COLO829 (cell line): Measurements from ENCODE around the gene LGR6.
"Not testable (repeated sequence)": the region's sequence is repeated elsewhere in the genome, so short reads cannot be mapped to it uniquely, and the experiment has no call there.

ENCODE experiments used
- DNase-seq: peaks from one replicate; pipeline ENCODE4 v3.0.0; 2012; ENCODE audit warnings: low spot score

The LGR6 gene

GRCh38 chr1:202159534-202160371 lies 33.8 kb upstream of the LGR6 start:
- DNase-seq, result no peak

- DNase-seq, result peak; percentile 58
Measured at GRCh38 chr1:202160377-202160940, 33.1 kb upstream of the LGR6 start, which contains the start of gene PTPN7. TSS of gene PTPN7 (minus strand) at chr1:202160602. CDS start at chr1:202159402, 1,200 bp downstream.

- no peak for DNase-seq
Measured at GRCh38 chr1:202161151-202162046, 32.2 kb upstream of the LGR6 start.

- no peak for DNase-seq
Measured at GRCh38 chr1:202162047-202162417, 31.6 kb upstream of the LGR6 start.

GRCh38 chr1:202162418-202163280 lies 30.9 kb upstream of the LGR6 start:
- DNase-seq, result no peak

- DNase-seq, result no peak
Measured at GRCh38 chr1:202163281-202164270, 30.0 kb upstream of the LGR6 start.

- DNase-seq, result no peak
Measured at GRCh38 chr1:202164271-202165037, 29.1 kb upstream of the LGR6 start.

GRCh38 chr1:202165267-202165941 lies 28.2 kb upstream of the LGR6 start:
- DNase-seq, result no peak

- DNase-seq, result no peak
Measured at GRCh38 chr1:202165942-202166843, 27.4 kb upstream of the LGR6 start.

GRCh38 chr1:202167054-202167453 lies 26.5 kb upstream of the LGR6 start:
- not testable (repeated sequence) for DNase-seq

- DNase-seq, result no peak
Measured at GRCh38 chr1:202167708-202168415, 25.7 kb upstream of the LGR6 start.

- DNase-seq, result no peak
Measured at GRCh38 chr1:202168861-202169260, 24.7 kb upstream of the LGR6 start.

- DNase-seq, result no peak
Measured at GRCh38 chr1:202170726-202171125, 22.9 kb upstream of the LGR6 start.

GRCh38 chr1:202171292-202172014 lies 22.1 kb upstream of the LGR6 start:
- no peak for DNase-seq

- DNase-seq, result no peak
Measured at GRCh38 chr1:202172015-202172355, 21.6 kb upstream of the LGR6 start.

- DNase-seq, result no peak
Measured at GRCh38 chr1:202173993-202174392, 19.6 kb upstream of the LGR6 start.
